ENCODE measurements around the gene TBCE.
A peak's percentile ranks its signal among the peaks of the same experiment; 100 is the strongest.
"Not testable (repeated sequence)": the region's sequence is repeated elsewhere in the genome, so short reads cannot be mapped to it uniquely, and the experiment has no call there.

The TBCE gene

GRCh38 chr1:235455097-235455496, 87.9 kb downstream of the TBCE start:
- DNase-seq (ENCODE audit: low spot score) = no peak

GRCh38 chr1:235455823-235456222, 88.6 kb downstream of the TBCE start:
- DNase-seq (ENCODE audit: low spot score) = peak; percentile 83

GRCh38 chr1:235457856-235458255, 90.6 kb downstream of the TBCE start:
- not testable (repeated sequence) for DNase-seq (ENCODE audit: low spot score)

- DNase-seq (ENCODE audit: low spot score) = no peak
These were observed 93.5 kb downstream of the TBCE start for GRCh38 chr1:235460770-235461169.

- no peak for DNase-seq (ENCODE audit: low spot score)
These were observed 94.7 kb downstream of the TBCE start for GRCh38 chr1:235461954-235462353.

GRCh38 chr1:235462832-235463231, 95.6 kb downstream of the TBCE start:
- DNase-seq (ENCODE audit: low spot score) = not testable (repeated sequence)

GRCh38 chr1:235465066-235465465, 97.8 kb downstream of the TBCE start:
- no peak for DNase-seq (ENCODE audit: low spot score)

GRCh38 chr1:235468004-235468403, 100.8 kb downstream of the TBCE start:
- DNase-seq (ENCODE audit: low spot score) = no peak

- DNase-seq (ENCODE audit: low spot score) = no peak
These were observed 101.7 kb downstream of the TBCE start for GRCh38 chr1:235468970-235469369.

- not testable (repeated sequence) for DNase-seq (ENCODE audit: low spot score)
These were observed 102.7 kb downstream of the TBCE start for GRCh38 chr1:235469897-235470296.

- DNase-seq (ENCODE audit: low spot score) = no peak
These were observed 103.7 kb downstream of the TBCE start for GRCh38 chr1:235470741-235471439.

GRCh38 chr1:235473806-235474205, 106.6 kb downstream of the TBCE start:
- DNase-seq (ENCODE audit: low spot score) = no peak

GRCh38 chr1:235483090-235483489, 115.9 kb downstream of the TBCE start:
- no peak for DNase-seq (ENCODE audit: low spot score)

GRCh38 chr1:235485558-235485957, 118.3 kb downstream of the TBCE start:
- no peak for DNase-seq (ENCODE audit: low spot score)

GRCh38 chr1:235486321-235486720, 119.1 kb downstream of the TBCE start:
- DNase-seq (ENCODE audit: low spot score) = no peak

- DNase-seq (ENCODE audit: low spot score) = no peak
These were observed 124.4 kb downstream of the TBCE start for GRCh38 chr1:235491644-235492043.

GRCh38 chr1:235494531-235494930, 127.3 kb downstream of the TBCE start:
- no peak for DNase-seq (ENCODE audit: low spot score)

GRCh38 chr1:235495030-235495429, 127.8 kb downstream of the TBCE start:
- DNase-seq (ENCODE audit: low spot score) = no peak

- DNase-seq (ENCODE audit: low spot score) = no peak
These were observed 128.3 kb downstream of the TBCE start for GRCh38 chr1:235495551-235495950.

- DNase-seq (ENCODE audit: low spot score) = no peak
These were observed 133.8 kb downstream of the TBCE start for GRCh38 chr1:235500971-235501540.

All from cerebellar cortex (tissue), 1 donor.